Neural cell (in vitro differentiated cells): ENCODE results near the gene SERGEF. TPM values are rescaled to one million over a fixed set of nuclear protein-coding genes. Genes with fewer than 3 reads are reported as not detected.

ENCODE experiments used
- H2AFZ ChIP-seq: fragments of 200-600, 300-800 bp; sonication (generic), shearing (Covaris generic); 2 replicates; pipeline ENCODE4 v1.6.0; 2014; ENCODE audit warnings: low read depth, mild to moderate bottlenecking, antibody characterized with exemption, low read length, moderate library complexity
- H3F3A ChIP-seq: fragments of 200-600 bp; shearing (Covaris generic); 2 replicates; pipeline ENCODE4 v1.6.1; 2016; ENCODE audit warnings: mild to moderate bottlenecking, moderate library complexity, mixed read lengths, antibody characterized with exemption, low read length; ENCODE audit not compliant: insufficient read depth, poor library complexity, severe bottlenecking
- H3K27ac ChIP-seq: fragments of 200-600, 300-800 bp; sonication (generic), shearing (Covaris generic); 2 replicates; pipeline ENCODE4 v1.5.1; 2014; ENCODE audit warnings: mild to moderate bottlenecking, low read length, moderate library complexity
- H3K27me3 ChIP-seq: fragments of 300-800, 200-600 bp; sonication (generic), shearing (Covaris generic); 2 replicates; pipeline ENCODE4 v1.6.0; 2014; ENCODE audit warnings: mild to moderate bottlenecking, low read depth, low read length, moderate library complexity; ENCODE audit not compliant: insufficient read depth
- H3K36me3 ChIP-seq: fragments of 300-800, 200-600 bp; sonication (generic), shearing (Covaris generic); 2 replicates; pipeline ENCODE4 v1.5.1; 2014; ENCODE audit warnings: mild to moderate bottlenecking, antibody characterized with exemption, low read length, moderate library complexity; ENCODE audit not compliant: insufficient read depth
- H3K4me2 ChIP-seq: fragments of 300-800, 200-600 bp; sonication (generic), shearing (Covaris generic); 2 replicates; pipeline ENCODE4 v1.6.0; 2014; ENCODE audit warnings: mild to moderate bottlenecking, low read length
- H3K4me3 ChIP-seq: fragments of 300-800, 200-600 bp; sonication (generic), shearing (Covaris generic); 2 replicates; pipeline ENCODE4 v1.5.1; 2014; ENCODE audit warnings: mild to moderate bottlenecking, low read length, moderate library complexity
- H3K79me2 ChIP-seq: fragments of 200-600 bp; shearing (Covaris generic); replicated peaks from 2 replicates; pipeline ENCODE4 v1.6.0; 2014; ENCODE audit warnings: mild to moderate bottlenecking, low read length, moderate library complexity; ENCODE audit not compliant: insufficient read depth
- H3K9ac ChIP-seq: fragments of 300-800, 200-600 bp; sonication (generic), shearing (Covaris generic); 2 replicates; pipeline ENCODE4 v1.6.1; 2016; ENCODE audit warnings: mild to moderate bottlenecking, low read length, mixed read lengths
- H3K9me2 ChIP-seq: fragments of 200-600 bp; shearing (Covaris generic); 2 replicates; pipeline ENCODE4 v1.6.1; 2016; ENCODE audit warnings: mild to moderate bottlenecking, low read length, mixed read lengths; ENCODE audit not compliant: insufficient read depth
- H3K9me3 ChIP-seq: fragments of 200-600, 300-800 bp; sonication (generic), shearing (Covaris generic); 2 replicates; pipeline ENCODE4 v1.6.1; 2016; ENCODE audit warnings: mild to moderate bottlenecking, mixed run types, low read length, moderate library complexity, mixed read lengths
- H4K20me1 ChIP-seq: fragments of 200-600 bp; shearing (Covaris generic); 2 replicates; pipeline ENCODE4 v1.6.1; 2016; ENCODE audit warnings: mild to moderate bottlenecking, mixed run types; ENCODE audit not compliant: insufficient read depth
- EP300 ChIP-seq: fragments of 450-650 bp; conservative IDR thresholded peaks from 2 replicates; pipeline ENCODE4 v1.6.1; 2014; ENCODE audit warnings: antibody characterized with exemption, mild to moderate bottlenecking, moderate library complexity; ENCODE audit not compliant: poor library complexity, severe bottlenecking
- EZH2 ChIP-seq: fragments of 200-600, 300-800 bp; shearing (Covaris generic), sonication (generic); IDR thresholded peaks from 2 replicates; pipeline ENCODE4 v1.6.1; 2014; ENCODE audit warnings: antibody characterized with exemption, low read length, borderline replicate concordance, mild to moderate bottlenecking; ENCODE audit not compliant: insufficient read depth, poor library complexity, severe bottlenecking
- MXI1 ChIP-seq: fragments of 450-650 bp; conservative IDR thresholded peaks from 2 replicates; pipeline ENCODE4 v1.6.1; 2014; ENCODE audit warnings: antibody characterized with exemption, mild to moderate bottlenecking; ENCODE audit not compliant: poor library complexity, severe bottlenecking
- POLR2AphosphoS5 ChIP-seq: IDR thresholded peaks from 2 replicates; pipeline ENCODE4 v1.6.1; 2012
- RAD21 ChIP-seq: fragments of 450-650 bp; conservative IDR thresholded peaks from 2 replicates; pipeline ENCODE4 v1.6.1; 2014; ENCODE audit warnings: antibody characterized with exemption, mild to moderate bottlenecking, moderate library complexity
- SMC3 ChIP-seq: fragments of 450-650 bp; conservative IDR thresholded peaks from 2 replicates; pipeline ENCODE4 v1.6.1; 2014; ENCODE audit warnings: antibody characterized with exemption, mild to moderate bottlenecking, moderate library complexity; ENCODE audit not compliant: poor library complexity
- TAF1 ChIP-seq: IDR thresholded peaks from 2 replicates; pipeline ENCODE4 v1.6.1; 2012; ENCODE audit warnings: low read depth
- polyA plus RNA-seq: library from polyadenylated mRNA; depleted of rRNA; stranded (reverse); fragments of >200 nt; gene quantifications from 2 replicates; pipeline ENCODE4 v1.2.3, GENCODE V29; 2014
- TF ChIP-seq, protein P1 (sequence below): fragments of 450-650 bp; IDR thresholded peaks from 2 replicates; pipeline ENCODE4 v1.5.1; 2014; ENCODE audit warnings: antibody characterized with exemption, mild to moderate bottlenecking, moderate library complexity; ENCODE audit not compliant: poor library complexity, severe bottlenecking
- TF ChIP-seq, protein P2 (sequence below): IDR thresholded peaks from 2 replicates; pipeline ENCODE4 v1.6.1; 2012; ENCODE audit warnings: borderline replicate concordance

SERGEF gene
- polyA plus RNA-seq, 1 donor from 2014 or later, result 49.6 TPM

DNA sequence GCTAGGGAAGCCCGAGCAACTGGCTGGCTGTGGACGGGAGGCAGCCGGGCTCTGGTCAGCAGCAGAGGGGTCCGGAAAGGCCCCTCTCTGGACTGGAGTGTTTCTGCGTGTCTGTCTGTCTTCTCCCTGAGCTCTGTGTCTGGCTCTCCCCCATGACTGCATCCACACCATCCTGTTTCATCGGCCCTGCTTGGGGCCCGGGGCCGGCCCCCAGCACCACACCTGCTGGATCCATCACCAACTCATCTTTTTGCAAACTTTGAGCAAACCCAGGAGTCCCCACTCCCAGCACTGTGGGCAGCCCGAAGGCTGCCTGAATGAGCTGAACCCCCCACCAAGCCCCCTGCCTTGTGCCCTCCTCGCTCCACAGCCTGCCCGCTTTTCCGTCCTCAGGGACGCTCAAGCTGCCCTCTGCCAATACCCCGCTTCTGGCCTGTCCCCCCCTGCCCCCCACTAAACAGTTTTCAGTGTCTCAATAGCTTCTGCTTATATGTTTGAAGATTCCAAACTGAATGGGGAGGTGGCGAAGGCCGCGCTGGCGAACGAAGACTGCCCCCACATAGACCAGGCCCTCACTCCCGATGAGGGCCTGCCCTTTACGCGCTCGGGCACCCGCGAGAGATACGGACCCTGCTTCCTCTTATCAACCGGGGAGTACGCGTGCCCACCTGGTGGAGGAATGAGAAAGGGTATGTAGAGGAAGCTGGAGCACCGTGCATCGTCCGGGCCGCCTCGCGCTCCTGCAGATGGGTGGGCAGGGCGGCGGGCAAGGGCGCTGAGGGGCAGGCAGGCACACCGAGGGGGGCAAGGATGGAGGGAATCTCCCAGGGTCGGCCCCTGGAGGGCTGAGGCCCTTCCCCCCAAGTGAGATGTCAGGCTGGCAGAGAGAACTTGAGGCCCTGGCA lies 233.6 kb downstream of the SERGEF start:
- no peak overlapping the region for H2AFZ ChIP-seq
- no peaks in the 10 kb centered on the region for H3K79me2 ChIP-seq
- H3K27me3 ChIP-seq, result no peaks in the 10 kb centered on the region
- no peaks in the 10 kb centered on the region for H3F3A ChIP-seq
- no peaks in the 10 kb centered on the region for H4K20me1 ChIP-seq
- no peaks in the 10 kb centered on the region for H3K9me3 ChIP-seq
- no peak overlapping the region for H3K4me2 ChIP-seq
- no peaks in the 10 kb centered on the region for H3K9me2 ChIP-seq
- H3K36me3 ChIP-seq, result no peaks in the 10 kb centered on the region
- no peak overlapping the region for H3K9ac ChIP-seq
- no peak for TF ChIP-seq RAD21
- TF ChIP-seq, protein P1, sequence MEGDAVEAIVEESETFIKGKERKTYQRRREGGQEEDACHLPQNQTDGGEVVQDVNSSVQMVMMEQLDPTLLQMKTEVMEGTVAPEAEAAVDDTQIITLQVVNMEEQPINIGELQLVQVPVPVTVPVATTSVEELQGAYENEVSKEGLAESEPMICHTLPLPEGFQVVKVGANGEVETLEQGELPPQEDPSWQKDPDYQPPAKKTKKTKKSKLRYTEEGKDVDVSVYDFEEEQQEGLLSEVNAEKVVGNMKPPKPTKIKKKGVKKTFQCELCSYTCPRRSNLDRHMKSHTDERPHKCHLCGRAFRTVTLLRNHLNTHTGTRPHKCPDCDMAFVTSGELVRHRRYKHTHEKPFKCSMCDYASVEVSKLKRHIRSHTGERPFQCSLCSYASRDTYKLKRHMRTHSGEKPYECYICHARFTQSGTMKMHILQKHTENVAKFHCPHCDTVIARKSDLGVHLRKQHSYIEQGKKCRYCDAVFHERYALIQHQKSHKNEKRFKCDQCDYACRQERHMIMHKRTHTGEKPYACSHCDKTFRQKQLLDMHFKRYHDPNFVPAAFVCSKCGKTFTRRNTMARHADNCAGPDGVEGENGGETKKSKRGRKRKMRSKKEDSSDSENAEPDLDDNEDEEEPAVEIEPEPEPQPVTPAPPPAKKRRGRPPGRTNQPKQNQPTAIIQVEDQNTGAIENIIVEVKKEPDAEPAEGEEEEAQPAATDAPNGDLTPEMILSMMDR, result no peak
- TF ChIP-seq, protein P2, sequence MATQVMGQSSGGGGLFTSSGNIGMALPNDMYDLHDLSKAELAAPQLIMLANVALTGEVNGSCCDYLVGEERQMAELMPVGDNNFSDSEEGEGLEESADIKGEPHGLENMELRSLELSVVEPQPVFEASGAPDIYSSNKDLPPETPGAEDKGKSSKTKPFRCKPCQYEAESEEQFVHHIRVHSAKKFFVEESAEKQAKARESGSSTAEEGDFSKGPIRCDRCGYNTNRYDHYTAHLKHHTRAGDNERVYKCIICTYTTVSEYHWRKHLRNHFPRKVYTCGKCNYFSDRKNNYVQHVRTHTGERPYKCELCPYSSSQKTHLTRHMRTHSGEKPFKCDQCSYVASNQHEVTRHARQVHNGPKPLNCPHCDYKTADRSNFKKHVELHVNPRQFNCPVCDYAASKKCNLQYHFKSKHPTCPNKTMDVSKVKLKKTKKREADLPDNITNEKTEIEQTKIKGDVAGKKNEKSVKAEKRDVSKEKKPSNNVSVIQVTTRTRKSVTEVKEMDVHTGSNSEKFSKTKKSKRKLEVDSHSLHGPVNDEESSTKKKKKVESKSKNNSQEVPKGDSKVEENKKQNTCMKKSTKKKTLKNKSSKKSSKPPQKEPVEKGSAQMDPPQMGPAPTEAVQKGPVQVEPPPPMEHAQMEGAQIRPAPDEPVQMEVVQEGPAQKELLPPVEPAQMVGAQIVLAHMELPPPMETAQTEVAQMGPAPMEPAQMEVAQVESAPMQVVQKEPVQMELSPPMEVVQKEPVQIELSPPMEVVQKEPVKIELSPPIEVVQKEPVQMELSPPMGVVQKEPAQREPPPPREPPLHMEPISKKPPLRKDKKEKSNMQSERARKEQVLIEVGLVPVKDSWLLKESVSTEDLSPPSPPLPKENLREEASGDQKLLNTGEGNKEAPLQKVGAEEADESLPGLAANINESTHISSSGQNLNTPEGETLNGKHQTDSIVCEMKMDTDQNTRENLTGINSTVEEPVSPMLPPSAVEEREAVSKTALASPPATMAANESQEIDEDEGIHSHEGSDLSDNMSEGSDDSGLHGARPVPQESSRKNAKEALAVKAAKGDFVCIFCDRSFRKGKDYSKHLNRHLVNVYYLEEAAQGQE, result no peak
- no peak for TF ChIP-seq EZH2
- no peak for TF ChIP-seq TAF1
- no peak for TF ChIP-seq POLR2AphosphoS5
- no peak for TF ChIP-seq MXI1
- no peak for TF ChIP-seq SMC3
- no peak for TF ChIP-seq EP300
- no peak overlapping the region for H3K4me3 ChIP-seq
- H3K27ac ChIP-seq, result no peak overlapping the region

DNA sequence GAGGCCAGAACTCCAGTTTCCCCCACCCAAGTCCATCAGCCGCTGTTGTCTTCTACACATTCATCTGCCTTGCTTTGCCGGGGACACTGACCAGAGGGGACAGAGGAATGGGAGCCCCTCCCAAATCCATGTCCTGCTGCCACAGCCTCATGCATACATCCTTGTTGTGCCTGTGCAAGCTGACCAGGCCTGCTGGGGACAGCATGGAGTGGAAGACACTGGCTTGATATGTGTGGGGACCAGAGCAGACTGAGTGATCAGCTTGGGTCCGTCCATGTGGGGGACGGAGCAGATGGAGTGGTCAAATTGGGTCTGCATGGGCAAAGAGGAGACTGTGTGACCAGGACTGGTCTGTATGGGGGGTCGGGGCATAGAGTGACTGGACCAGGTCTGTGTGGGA lies 234.5 kb downstream of the SERGEF start:
- Histone ChIP-seq H3K79me2 (no peaks in the 10 kb centered on the region), H3K9me2 (no peaks in the 10 kb centered on the region), H2AFZ (no peak overlapping the region), H3K9ac (no peak overlapping the region), H3K4me2 (no peak overlapping the region), H4K20me1 (no peaks in the 10 kb centered on the region), H3K9me3 (no peaks in the 10 kb centered on the region), H3F3A (no peaks in the 10 kb centered on the region), H3K27me3 (no peaks in the 10 kb centered on the region), H3K27ac (no peak overlapping the region), H3K4me3 (no peak overlapping the region), H3K36me3 (no peaks in the 10 kb centered on the region)
- no peak for TF ChIP-seq RAD21
- TF ChIP-seq, protein P2, result no peak
